Measurements from ENCODE around the gene WDR35.
"Not testable (repeated sequence)": the region's sequence is repeated elsewhere in the genome, so short reads cannot be mapped to it uniquely, and the experiment has no call there.

Gene WDR35

DNA sequence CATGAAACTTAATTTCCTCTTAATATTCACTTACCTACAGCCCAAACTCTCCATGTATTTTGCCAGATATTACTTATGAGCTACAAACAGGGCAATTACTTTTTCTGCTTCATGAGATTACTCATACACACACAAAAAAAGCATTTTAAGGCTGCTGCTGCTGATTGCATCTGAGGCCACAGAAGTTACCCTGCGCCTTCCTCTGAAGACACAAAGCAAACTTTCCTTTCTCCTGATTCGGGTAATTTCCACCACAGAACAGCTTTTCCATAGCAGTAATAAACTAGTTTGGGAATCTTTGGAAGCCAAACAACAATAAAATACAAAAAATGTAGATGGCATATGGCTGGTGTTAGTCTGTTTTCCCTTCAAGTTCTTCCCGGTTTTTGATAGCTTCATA, 94.4 kb downstream of the WDR35 start:
- H2AFZ ChIP-seq (ENCODE audit: low read depth, low read length) = no peak overlapping the region
- no peak for DNase-seq
- peaks cover 46% of the 10 kb centered on the region for H4K20me1 ChIP-seq (ENCODE audit: insufficient read depth, low read length)
- no peak overlapping the region; the same call in 1 of the 2 replicates for H3K27ac ChIP-seq (ENCODE audit: low read length)
- ATAC-seq (ENCODE audit: insufficient read depth, low read depth) = no peak
- TF ChIP-seq, protein P1, sequence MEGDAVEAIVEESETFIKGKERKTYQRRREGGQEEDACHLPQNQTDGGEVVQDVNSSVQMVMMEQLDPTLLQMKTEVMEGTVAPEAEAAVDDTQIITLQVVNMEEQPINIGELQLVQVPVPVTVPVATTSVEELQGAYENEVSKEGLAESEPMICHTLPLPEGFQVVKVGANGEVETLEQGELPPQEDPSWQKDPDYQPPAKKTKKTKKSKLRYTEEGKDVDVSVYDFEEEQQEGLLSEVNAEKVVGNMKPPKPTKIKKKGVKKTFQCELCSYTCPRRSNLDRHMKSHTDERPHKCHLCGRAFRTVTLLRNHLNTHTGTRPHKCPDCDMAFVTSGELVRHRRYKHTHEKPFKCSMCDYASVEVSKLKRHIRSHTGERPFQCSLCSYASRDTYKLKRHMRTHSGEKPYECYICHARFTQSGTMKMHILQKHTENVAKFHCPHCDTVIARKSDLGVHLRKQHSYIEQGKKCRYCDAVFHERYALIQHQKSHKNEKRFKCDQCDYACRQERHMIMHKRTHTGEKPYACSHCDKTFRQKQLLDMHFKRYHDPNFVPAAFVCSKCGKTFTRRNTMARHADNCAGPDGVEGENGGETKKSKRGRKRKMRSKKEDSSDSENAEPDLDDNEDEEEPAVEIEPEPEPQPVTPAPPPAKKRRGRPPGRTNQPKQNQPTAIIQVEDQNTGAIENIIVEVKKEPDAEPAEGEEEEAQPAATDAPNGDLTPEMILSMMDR (IDR thresholded peaks at IDR 0.05; ENCODE audit: borderline replicate concordance, extremely low read depth, low read length, poor library complexity, severe bottlenecking) = no peak
- TF ChIP-seq EZH2 (IDR thresholded peaks at IDR 0.05; ENCODE audit: borderline replicate concordance, low read depth, low read length, severe bottlenecking) = no peak
- H3K79me2 ChIP-seq (ENCODE audit: insufficient read depth, low read length) = peaks cover 77% of the 10 kb centered on the region
- H3K9me3 ChIP-seq (ENCODE audit: insufficient read depth, low read length, severe bottlenecking) = no peaks in the 10 kb centered on the region
- peaks cover 52% of the 10 kb centered on the region for H3K4me1 ChIP-seq (ENCODE audit: insufficient read depth, low read length)
- 0 out of 2 replicates have a peak overlapping the region, but pooled peaks have one; percentile 7 for H3K9ac ChIP-seq (ENCODE audit: low read depth, low read length)
- no peaks in the 10 kb centered on the region for H3K27me3 ChIP-seq (ENCODE audit: insufficient read depth, low read length, poor library complexity)
- H3K4me2 ChIP-seq (ENCODE audit: insufficient read depth, low read length) = peak overlapping the region; percentile 32
- H3K4me3 ChIP-seq (ENCODE audit: low read depth in 1 of 2, low read length in 2 of 2) = peak overlapping the region in 1 of 2 experiments; percentile 22; a peak in 1 of 4 replicates
- peaks cover 22% of the 10 kb centered on the region for H3K36me3 ChIP-seq (ENCODE audit: insufficient read depth, low read length)

DNA sequence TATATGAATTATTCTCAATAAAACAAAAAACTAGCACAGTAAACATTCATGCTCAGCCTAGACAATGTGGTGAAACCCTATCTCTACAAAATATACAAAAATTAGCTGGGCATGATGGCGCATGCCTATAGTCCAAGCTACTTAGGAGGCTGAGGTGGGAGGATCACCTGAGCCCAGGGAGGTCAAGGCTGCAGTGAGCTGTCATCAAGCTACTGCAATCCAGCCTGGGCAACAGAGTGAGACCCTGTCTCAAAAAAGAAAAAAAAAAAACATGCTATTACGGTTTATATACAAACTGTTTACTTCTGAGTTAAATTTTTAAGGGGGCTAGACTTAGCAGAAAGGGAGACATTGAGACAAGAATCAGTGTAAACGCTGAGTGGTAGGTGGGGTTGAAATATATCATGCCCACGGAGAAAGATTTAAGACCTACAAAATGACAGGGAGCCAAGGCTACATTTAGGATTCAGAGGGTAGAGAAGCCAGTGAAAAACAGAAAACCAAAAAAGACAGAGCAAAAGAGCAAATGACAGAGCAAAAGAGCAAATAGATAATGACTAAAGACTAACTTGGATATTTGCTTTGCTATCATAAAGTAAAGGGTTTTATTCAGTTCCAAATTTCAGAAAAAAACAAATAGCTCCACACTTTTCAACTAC, 95.6 kb downstream of the WDR35 start:
- peaks cover 64% of the 10 kb centered on the region for H3K79me2 ChIP-seq (ENCODE audit: insufficient read depth, low read length)
- DNase-seq (no peak), ATAC-seq (ENCODE audit: insufficient read depth, low read depth) (no peak)
- H3K36me3 ChIP-seq (ENCODE audit: insufficient read depth, low read length) = peaks cover 22% of the 10 kb centered on the region
- no peak for TF ChIP-seq EZH2 (IDR thresholded peaks at IDR 0.05; ENCODE audit: borderline replicate concordance, low read depth, low read length, severe bottlenecking)
- TF ChIP-seq, protein P1 (IDR thresholded peaks at IDR 0.05; ENCODE audit: borderline replicate concordance, extremely low read depth, low read length, poor library complexity, severe bottlenecking) = no peak
- no peak overlapping the region for H3K9ac ChIP-seq (ENCODE audit: low read depth, low read length)
- no peak overlapping the region for H3K4me3 ChIP-seq (ENCODE audit: low read depth in 1 of 2, low read length in 2 of 2)
- no peak overlapping the region for H2AFZ ChIP-seq (ENCODE audit: low read depth, low read length)
- no peak overlapping the region for H3K27ac ChIP-seq (ENCODE audit: low read length)
- no peaks in the 10 kb centered on the region for H3K9me3 ChIP-seq (ENCODE audit: insufficient read depth, low read length, severe bottlenecking)
- H4K20me1 ChIP-seq (ENCODE audit: insufficient read depth, low read length) = peaks cover 45% of the 10 kb centered on the region
- 0 out of 2 replicates have a peak overlapping the region, but pooled peaks have one; percentile 14 for H3K4me2 ChIP-seq (ENCODE audit: insufficient read depth, low read length)
- H3K4me1 ChIP-seq (ENCODE audit: insufficient read depth, low read length) = peaks cover 41% of the 10 kb centered on the region
- H3K27me3 ChIP-seq (ENCODE audit: insufficient read depth, low read length, poor library complexity) = no peaks in the 10 kb centered on the region

DNA sequence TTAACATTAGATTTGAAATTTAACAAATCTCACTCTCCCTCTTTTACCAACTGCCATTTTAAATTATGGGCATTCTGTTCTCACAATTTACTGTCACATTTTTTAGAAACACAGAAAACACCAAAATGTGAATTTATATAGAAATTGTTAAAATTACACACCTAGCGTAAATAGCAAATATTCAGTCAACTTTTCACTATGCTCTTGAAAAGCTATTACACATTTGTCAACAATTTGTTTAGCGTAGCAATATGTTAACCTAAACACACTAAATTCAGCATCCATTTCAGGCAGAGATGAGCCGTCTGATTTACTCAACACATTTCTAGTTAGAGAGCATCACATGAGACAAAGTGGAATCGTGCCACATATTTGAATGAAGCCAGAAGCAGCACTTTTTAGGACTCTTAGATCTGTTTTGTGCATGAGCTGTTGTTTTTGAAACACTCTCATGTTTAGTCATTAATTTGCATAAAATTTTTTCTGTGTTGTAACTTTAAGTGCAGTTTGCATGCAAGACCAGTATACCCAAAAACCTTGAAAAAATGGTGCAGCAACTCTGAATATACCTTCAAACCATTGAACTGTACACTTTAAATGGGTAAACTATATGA, 96.3 kb downstream of the WDR35 start:
- no peak overlapping the region for H3K4me2 ChIP-seq (ENCODE audit: insufficient read depth, low read length)
- H3K9me3 ChIP-seq (ENCODE audit: insufficient read depth, low read length, severe bottlenecking) = no peaks in the 10 kb centered on the region
- H3K36me3 ChIP-seq (ENCODE audit: insufficient read depth, low read length) = peaks cover 17% of the 10 kb centered on the region
- no peak overlapping the region for H3K9ac ChIP-seq (ENCODE audit: low read depth, low read length)
- no peaks in the 10 kb centered on the region for H3K27me3 ChIP-seq (ENCODE audit: insufficient read depth, low read length, poor library complexity)
- ATAC-seq (ENCODE audit: insufficient read depth, low read depth) = no peak
- no peak overlapping the region for H2AFZ ChIP-seq (ENCODE audit: low read depth, low read length)
- H4K20me1 ChIP-seq (ENCODE audit: insufficient read depth, low read length) = peaks cover 39% of the 10 kb centered on the region
- H3K27ac ChIP-seq (ENCODE audit: low read length) = no peak overlapping the region
- TF ChIP-seq EZH2 (IDR thresholded peaks at IDR 0.05; ENCODE audit: borderline replicate concordance, low read depth, low read length, severe bottlenecking) = no peak
- TF ChIP-seq, protein P1 (IDR thresholded peaks at IDR 0.05; ENCODE audit: borderline replicate concordance, extremely low read depth, low read length, poor library complexity, severe bottlenecking) = no peak
- no peak overlapping the region for H3K4me3 ChIP-seq (ENCODE audit: low read depth in 1 of 2, low read length in 2 of 2)
- DNase-seq = no peak
- peaks cover 35% of the 10 kb centered on the region for H3K4me1 ChIP-seq (ENCODE audit: insufficient read depth, low read length)
- peaks cover 58% of the 10 kb centered on the region for H3K79me2 ChIP-seq (ENCODE audit: insufficient read depth, low read length)

DNA sequence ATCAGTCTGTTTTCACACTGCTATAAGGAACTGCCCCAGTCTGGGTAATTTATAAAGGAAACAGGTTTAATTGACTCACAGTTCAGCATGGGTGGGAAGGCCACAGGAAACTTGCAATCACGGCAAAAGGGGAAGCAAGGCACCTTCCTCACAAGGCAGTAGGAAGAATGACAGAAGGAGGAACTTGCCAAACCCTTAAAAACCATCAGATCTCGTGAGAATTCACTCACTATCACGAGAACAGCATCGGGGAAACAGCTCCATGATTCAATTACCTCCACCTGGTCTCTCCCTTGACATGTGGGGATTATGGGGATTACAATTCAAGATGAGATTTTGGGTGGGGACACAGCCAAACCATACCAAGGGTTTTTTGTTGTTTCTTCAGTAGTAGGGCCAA, 97.9 kb downstream of the WDR35 start:
- not testable (repeated sequence) for H3K4me2 ChIP-seq (ENCODE audit: insufficient read depth, low read length); ATAC-seq (ENCODE audit: insufficient read depth, low read depth); H3K27me3 ChIP-seq (ENCODE audit: insufficient read depth, low read length, poor library complexity); H2AFZ ChIP-seq (ENCODE audit: low read depth, low read length); H3K36me3 ChIP-seq (ENCODE audit: insufficient read depth, low read length); H3K4me3 ChIP-seq (ENCODE audit: low read depth in 1 of 2, low read length in 2 of 2); H3K9me3 ChIP-seq (ENCODE audit: insufficient read depth, low read length, severe bottlenecking); DNase-seq; H3K27ac ChIP-seq (ENCODE audit: low read length); H3K9ac ChIP-seq (ENCODE audit: low read depth, low read length)
- Histone ChIP-seq H3K4me1 (ENCODE audit: insufficient read depth, low read length) (peaks cover 18% of the 10 kb centered on the region), H4K20me1 (ENCODE audit: insufficient read depth, low read length) (peaks cover 25% of the 10 kb centered on the region; the same call in 1 of the 2 replicates), H3K79me2 (ENCODE audit: insufficient read depth, low read length) (peaks cover 41% of the 10 kb centered on the region)

All from DND-41 (cell line).